HG03520 (cell line): ENCODE results near the gene ASCL4.
"Not testable (repeated sequence)": the region's sequence is repeated elsewhere in the genome, so short reads cannot be mapped to it uniquely, and the experiment has no call there.

ENCODE experiments used
- ATAC-seq: cut with Tn5 transposase; IDR thresholded peaks from one replicate; pipeline ENCODE4 v1.9.1; 2021; ENCODE audit warnings: mild to moderate bottlenecking, moderate library complexity; ENCODE audit not compliant: unreplicated experiment

Gene ASCL4, protein sequence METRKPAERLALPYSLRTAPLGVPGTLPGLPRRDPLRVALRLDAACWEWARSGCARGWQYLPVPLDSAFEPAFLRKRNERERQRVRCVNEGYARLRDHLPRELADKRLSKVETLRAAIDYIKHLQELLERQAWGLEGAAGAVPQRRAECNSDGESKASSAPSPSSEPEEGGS

DNA sequence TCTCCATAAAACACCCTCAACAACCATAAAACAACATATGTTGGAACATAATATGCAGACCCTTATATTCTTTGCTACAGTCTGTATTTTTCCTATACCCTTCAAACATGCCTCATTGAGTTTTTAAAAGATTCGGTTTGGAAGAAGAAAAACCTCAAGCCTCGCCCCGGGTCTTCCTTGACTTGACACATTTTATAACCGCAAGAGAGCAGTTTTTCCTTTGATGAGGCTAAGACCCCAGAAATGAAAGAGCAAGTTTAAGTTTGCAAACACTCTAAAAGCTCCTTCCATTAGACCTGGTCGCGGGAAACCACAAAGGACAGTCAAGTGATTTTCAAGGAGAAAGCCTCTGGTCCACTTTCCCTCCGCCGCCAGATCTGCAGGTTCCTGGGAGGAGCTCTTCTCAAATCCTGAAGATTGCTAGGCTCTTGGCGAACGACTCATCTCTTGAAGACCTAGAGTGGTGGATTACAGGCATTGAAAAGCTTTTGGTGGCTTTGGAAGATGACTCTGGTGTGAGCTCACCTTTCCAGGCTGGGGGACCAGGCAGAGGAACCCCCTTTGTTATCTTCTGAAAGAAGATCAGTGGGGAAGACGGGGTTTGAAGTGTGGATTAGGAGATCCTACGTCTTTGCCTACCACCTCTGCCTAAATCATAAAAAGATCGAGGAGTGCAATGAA, at the start of gene ASCL4:
TSS of gene ASCL4 (plus strand) at position 356 of the 681 bp plus-strand sequence. CDS start 515 bp downstream, outside the sequence.
- ATAC-seq = no peak

DNA sequence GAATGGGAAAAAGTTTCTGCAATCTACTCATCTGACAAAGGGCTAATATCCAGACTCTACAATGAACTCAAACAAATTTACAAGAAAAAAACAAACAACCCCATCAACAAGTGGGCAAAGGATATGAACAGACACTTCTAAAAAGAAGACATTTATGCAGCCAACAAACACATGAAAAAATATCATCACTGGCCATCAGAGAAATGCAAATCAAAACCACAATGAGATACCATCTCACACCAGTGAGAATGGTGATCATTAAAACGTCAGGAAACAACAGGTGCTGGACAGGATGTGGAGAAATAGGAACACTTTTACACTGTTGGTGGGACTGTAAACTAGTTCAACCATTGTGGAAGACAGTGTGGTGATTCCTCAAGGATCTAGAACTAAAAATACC, 47.2 kb upstream of the ASCL4 start:
- ATAC-seq = not testable (repeated sequence)

DNA sequence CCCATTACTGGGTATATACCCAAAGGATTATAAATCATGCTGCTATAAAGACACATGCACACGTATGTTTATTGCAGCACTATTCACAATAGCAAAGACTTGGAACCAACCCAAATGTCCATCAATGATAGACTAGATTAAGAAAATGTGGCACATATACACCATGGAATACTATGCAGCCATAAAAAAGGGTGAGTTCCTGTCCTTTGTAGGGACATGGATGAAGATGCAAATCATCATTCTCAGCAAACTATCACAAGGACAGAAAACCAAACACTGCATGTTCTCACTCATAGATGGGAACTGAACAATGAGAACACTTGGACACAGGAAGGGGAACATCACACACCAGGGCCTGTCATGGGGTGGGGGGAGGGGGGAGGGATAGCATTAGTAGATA, 46.8 kb upstream of the ASCL4 start:
- not testable (repeated sequence) for ATAC-seq

DNA sequence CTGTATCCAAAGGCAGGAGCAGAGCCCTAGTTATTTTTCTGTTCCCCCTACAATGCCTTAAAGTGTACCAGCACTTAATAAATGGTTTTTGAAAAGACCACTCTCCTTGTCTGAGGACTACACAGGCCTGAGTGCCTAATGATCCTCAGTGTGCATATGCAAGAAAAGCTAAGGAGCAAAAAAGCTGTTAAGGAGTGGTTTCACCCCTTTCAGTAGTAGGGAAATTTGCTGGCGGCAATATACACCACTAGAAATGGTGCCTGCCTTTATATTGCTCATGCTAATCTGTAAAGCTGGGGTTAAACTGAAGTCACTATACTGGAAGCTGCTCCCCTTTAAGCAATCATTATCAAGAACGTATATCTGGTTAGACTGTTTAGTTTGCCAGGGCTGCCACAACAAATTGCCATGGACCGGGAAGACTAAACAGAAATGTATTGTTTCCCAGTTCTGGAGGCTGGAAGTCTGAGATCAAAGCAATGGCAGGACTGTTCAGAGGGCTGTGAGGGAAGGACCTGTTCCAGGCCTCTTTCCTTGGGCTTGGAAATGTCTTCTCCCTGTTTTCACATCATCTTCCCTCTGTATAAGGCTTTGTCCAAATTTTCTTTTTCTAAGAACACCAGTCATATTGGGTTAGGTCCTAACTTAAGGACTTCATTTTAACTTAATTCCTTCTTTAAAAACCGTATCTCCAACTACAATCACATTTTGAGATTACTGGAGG, 43.7 kb upstream of the ASCL4 start:
- ATAC-seq = no peak

DNA sequence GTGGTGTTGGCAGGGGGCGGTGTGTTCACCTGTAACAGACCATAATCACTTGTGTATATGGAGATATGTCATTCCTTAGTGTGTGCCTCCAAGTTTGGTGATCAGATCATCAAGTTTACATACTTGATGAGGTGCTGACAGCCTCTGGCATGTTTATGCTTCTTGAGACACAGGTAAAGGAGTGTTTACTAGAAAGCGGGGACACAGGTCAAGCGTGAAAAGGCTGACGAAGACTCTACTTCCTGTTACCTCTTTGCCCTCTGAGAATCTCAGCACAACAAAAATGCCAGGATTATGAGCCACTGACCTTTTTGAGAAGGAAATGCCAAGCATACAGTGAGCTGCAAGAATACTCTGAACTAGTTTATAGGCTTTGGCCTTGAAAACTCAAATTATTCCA, 43.1 kb upstream of the ASCL4 start:
- no peak for ATAC-seq

DNA sequence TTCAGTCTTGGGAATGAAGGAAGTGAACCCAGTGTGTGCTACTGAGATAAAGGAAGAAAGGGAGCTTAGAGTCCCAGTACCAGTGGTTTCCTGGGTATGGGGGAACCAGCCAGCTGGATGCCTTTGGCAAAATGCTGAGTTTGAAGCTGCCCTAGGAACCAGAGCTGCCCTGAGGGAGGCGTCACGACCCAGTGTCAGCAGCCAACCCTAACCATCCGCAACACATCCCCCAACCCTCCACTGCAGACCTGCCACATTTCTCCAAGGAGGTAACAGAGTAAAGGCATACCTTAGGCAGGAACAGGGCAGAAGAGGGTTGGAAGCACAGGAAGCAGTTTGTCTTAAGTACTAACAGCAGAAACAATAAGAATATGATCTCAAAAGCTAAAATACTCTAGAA, 42.1 kb upstream of the ASCL4 start:
- no peak for ATAC-seq

DNA sequence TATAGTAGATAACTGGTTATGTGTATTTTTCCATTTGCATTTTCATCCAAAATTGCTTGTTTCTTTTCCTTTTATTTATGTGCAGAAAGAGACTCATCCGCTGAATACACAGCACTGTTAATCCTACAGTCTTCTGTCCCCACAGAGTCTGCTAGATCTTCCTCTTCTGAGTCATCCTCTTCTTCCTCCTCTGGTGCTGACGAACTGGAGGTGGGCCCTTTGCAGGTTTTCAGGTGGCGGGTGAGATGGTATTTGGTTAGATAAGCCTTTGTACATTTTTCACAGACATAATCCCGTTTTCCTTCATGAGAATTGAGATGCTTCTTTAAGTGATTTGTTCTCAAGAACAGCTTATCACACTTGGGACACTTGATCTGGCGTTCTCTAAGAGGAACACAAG, 40.4 kb upstream of the ASCL4 start:
- ATAC-seq = no peak

DNA sequence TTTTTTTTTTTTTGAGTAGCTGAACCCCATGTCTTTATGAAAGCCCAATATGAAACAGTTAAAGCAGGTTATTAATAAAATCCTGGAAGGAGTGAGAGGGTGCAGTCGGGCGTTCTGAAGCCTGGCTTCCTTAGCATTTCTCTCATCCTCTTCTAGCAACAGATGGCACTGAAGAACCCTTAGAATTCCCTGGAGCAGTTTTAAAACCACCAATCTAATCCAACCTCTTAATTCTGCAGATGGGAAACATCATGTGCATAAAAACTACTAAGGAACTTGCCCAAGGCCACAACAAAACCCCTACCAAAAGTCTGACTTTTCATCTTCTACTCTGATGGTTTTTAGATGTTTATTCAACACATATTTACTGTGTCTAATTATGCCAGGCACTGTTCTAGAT, 38.7 kb upstream of the ASCL4 start:
- ATAC-seq = no peak

DNA sequence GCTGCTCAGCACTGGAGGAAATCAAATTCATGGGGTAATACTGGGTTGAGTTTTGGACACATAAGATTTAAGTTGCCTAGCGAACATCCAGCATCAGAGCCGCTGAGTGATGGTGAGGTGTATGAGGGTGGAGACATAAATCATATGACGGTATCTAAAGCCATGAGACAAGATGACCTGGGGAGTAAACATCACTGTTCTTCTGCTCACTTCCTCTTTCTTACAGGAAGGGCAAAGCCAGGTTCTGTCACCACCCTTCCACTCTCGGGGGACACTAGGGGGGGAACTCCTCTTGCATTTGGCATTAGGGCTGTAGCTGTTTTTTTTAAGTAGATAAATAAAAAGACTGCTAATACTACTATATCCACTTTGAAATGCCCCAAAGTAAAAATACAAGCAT, 37.6 kb upstream of the ASCL4 start:
- peak; percentile 94 for ATAC-seq

DNA sequence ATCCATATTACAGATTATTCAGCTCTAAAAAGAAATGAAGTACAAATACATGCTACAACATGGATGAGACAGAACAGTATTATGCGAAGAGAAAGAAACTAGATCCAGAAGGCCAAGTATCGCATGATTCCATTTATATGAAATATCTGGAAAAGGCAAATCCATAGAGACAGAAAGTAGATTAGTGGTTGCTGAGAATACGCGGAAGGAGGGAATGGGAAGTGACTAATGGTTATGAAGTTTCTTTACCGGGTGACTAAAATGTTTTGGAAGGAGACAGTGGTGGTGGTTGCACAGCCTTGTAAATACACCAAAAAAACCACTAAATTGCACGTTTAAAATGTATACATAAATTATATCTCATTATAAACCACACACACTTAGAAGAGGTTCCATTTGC, 26.0 kb upstream of the ASCL4 start:
- ATAC-seq = no peak

DNA sequence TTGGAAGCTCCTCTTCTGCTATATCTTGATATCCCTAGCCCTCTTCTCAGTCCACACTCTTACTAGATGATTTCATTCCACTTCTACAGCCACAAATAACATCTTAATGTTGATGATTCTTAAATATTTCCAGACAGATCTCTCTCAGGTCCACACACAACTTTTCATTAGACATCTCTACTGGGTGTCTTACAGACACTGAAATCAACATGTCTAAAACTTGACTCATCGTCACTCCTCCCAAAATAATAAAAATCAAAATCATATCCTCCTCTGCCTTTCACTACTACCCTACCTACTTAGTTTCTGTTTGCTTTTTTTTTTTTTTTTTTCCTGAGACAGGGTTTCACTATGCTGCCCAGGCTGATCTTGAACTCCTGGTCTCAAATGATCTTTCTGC, 25.4 kb upstream of the ASCL4 start:
- no peak for ATAC-seq

DNA sequence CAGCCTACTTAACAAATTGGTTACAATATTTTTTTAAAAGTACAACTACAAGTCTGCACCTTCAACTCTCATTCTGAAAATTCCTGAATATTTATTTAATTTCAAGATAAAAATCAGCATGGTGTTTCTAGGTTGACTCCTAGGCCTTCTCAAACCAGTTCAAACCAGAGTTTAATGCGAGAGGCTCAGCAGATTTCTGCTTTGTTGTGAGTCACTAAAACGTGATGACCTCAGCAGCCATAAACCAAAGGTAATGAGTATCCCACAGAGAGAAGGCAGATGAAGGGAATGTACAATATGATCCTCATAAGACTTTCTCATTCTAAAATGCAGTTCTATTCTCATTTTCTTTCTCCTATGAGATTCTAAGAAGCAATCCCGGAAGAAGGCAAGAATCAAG, 15.1 kb upstream of the ASCL4 start:
- no peak for ATAC-seq

DNA sequence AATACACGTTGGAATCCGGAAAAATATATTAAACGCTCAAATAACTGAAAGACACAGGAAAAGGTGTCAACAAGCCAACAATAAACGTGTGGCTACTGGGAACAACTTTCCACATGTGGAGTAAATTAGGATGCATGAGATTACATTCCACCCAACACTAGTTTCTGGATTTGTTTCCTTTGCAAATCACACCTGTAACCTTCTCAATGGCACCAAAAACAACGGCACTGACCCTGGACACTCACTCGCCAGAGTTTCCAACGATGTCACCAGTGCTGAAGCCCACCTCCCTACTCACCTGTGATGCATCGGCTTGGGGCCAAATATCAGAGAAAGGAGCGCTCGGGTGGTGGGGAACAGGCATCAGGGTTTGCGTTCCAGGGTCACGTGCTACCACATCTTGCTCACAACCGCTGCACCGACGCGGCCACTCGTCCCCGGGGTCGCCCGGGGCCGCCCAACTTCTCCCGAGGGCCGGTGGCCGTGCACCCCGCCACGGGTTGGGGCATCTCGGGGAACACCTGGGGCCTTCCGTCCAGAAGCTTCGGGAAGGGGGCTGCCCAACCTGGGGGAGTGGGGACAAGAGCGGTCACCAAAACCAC, 14.2 kb upstream of the ASCL4 start:
- peak; percentile 7 for ATAC-seq

DNA sequence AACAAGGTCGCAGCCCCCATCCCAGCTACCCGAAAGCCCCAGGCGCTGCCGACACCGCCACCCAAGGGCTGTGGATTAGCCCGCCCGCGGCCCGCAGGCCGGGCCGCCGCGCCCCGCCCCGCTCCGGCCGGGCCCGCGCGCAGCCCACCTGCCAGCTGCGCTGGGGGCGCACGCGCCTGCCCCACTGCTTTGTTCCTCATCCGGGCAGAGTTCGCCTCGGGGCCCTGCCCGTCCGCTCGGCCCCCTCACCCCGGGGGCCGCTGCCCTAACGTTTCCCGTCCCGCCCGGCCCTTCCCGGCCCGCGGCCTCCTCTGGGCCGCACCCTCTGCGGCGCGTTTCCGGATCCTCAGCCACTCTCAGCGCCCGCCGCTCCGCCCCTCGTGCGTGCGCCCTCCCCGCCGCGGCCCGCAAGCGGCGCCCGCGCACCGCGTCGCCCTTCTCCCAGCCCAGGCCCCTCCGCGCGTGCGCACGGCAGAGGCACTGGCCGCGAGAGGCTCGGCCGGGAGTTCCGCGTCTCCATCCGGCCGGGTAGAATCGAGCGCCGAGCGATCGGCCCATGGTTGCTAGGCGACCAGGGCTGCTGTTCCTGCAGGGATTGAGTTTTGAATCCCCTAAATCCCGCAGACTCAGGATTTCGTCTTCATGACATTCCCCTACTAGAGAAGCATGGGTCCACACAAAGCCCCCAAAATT, 13.5 kb upstream of the ASCL4 start, which contains the start of gene PRDM4:
TSS of gene PRDM4 (minus strand) at position 329 of the 693 bp plus-strand sequence. CDS start 622 bp downstream, outside the sequence.
- peak; percentile 96 for ATAC-seq

DNA sequence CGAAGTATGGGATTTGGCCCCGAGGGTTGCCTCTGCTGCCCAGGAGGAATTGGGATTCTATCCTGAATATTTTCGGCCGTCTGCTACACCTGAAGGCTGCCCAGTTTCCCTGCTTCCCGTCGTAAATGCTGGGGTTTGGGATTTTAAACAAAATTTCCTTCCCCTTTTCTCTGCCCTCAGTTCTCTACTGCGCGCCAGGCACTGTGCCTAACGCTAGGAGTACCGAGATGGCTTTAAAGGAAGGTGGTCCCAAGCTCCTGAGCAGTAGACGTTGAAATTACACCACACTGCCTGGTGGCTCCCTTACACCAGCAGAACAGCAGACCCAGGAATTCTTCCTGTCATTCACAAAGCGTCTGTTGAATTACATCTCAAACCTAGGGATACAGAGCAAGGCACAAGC, 13.0 kb upstream of the ASCL4 start:
- ATAC-seq = peak; percentile 12

DNA sequence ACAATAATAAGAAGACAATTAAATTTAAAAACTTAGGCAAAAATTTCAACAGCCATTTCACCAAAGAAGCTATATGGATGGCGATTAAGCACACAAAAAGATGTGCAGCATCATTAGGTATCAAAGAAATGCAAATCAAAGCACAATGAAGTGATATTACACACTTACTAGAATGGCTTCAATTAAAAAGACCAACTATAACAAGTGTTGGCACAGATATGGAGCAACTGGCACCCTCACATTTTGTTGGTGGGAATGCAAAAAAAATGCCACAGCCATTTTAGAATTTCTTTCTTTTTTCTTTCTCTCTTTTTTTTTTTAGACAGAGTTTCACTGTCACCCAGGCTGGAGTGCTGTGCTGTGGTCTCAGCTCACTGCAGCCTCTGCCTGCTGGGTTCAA, 11.6 kb upstream of the ASCL4 start:
- no peak for ATAC-seq

DNA sequence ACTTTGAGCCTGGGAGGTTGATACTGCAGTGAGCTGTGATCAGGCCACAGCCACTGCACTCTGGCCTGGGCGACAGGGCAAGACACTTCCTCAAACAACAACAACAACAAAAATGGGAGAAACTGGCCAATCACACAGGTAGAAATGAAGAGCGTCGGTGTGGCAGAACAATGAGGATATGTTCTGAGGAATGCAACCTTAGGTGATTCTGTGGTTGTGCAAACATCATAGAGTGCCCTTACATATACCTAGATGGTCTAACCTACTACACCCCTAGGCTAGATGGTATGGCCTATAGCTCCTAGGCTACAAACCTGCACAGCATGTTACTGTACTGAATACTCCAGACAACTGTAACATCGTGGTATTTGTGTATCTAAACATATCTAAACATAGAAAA, 9.9 kb upstream of the ASCL4 start:
- ATAC-seq = no peak

DNA sequence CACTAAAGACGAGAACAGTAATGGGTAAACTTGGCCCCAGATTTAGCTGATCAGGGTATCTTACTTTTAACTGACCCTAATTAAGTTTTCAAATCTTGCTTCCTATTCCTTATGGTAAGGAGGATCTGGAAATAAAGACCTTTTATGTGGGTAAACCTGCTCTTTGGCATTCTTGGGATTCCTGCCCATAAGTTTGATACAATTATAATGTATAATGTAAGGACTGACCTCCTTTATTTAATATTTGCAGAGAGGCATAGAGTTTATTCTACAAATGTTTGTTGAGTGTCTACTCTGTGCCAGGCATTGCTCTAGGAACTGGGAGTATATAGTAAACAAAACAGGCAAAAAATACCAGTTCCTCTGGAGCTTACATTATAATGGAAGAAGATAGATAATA, 9.2 kb upstream of the ASCL4 start:
- ATAC-seq = no peak

DNA sequence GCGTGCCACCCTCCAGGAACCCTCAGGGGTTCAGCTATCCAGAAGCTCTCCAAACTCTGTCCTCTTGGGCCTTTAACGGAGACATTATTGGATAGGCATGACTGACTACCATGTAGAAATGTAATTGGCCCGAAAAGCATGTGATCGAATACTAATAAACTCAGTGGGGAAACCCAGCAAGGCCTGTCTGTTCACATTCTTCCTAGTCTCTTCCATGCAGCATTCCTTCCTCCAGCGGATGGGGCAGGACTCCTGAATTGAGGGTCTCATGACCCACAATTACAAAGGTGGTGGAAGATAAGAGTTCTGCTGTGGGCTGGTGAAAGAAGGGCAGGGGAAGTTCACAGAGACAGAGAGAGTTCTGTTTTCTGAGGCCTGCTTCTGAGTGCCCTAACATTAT, 7.0 kb upstream of the ASCL4 start:
- no peak for ATAC-seq

DNA sequence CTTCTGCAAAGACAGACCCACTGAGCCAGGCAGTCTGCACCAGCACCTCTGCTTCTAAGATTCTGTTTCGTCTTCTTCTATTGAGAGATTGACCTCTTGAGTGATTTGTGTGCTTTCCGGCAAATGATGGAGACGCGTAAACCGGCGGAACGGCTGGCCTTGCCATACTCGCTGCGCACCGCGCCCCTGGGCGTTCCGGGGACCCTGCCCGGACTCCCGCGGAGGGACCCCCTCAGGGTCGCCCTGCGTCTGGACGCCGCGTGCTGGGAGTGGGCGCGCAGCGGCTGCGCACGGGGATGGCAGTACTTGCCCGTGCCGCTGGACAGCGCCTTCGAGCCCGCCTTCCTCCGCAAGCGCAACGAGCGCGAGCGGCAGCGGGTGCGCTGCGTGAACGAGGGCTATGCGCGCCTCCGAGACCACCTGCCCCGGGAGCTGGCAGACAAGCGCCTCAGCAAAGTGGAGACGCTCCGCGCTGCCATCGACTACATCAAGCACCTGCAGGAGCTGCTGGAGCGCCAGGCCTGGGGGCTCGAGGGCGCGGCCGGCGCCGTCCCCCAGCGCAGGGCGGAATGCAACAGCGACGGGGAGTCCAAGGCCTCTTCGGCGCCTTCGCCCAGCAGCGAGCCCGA, 703 bp downstream of the ASCL4 start:
- no peak for ATAC-seq

DNA sequence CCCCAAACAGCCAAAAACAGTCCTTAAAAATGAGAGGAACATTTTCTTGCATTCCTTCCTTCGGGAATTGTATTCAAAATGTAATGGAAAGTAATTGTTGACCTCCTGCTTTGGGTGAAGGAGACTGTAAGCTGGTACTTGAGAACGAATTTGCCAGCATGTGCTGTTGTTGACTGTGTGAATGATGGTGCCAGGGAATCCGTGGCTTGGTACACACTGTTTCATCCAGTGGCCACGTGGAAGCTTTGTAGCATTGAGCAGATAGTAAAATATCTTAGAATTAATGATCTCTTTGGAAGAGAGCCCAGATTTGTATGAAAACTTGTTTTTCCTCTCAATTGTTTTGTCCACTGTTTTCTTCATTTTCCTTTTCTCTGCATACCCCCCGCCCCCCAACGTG, 1.7 kb downstream of the ASCL4 start:
- no peak for ATAC-seq
